H1 (cell line): Measurements from ENCODE around the gene UBA6. TPM values are rescaled to one million over a fixed set of nuclear protein-coding genes. Genes with fewer than 3 reads are reported as not detected.

Source experiments
- CTCF ChIA-PET: fragments of 300-600 bp; sonication (Branson Sonifier 250); formaldehyde crosslinking; loops from one replicate; lab custom pipeline; 2021; ENCODE audit not compliant: partially characterized antibody; lab: Charles Lee
- POLR2A ChIA-PET: fragments of 300-600 bp; sonication (Branson Sonifier 250); formaldehyde crosslinking; loops from one replicate; lab custom pipeline; 2021; ENCODE audit warnings: inconsistent platforms; ENCODE audit not compliant: partially characterized antibody; lab: Charles Lee
- DNase-seq, 2 experiments: peaks; one replicate each; pipeline versions ENCODE4 v3.0.0 to v3.0.0-alpha.2; 2010 to 2022; ENCODE audit warnings: low spot score in 2 of 2, low read depth in 1 of 2, mixed read lengths in 1 of 2
- FAIRE-seq: peaks from 2 replicates; lab custom pipeline; 2011; peaks lifted over from hg19 to GRCh38; lab: Jason Lieb, UNC
- H2AFZ ChIP-seq: 2 replicates; pipeline ENCODE4 v1.8.1; 2012; ENCODE audit warnings: low read length, inconsistent platforms
- H2AK5ac ChIP-seq: 2 replicates; pipeline ENCODE4 v1.6.1; 2013; ENCODE audit warnings: low read depth, low read length
- H2BK120ac ChIP-seq: replicated peaks from 2 replicates; pipeline ENCODE3; 2013; ENCODE audit warnings: low read depth, low read length, inconsistent platforms
- H2BK12ac ChIP-seq: 2 replicates; pipeline ENCODE4 v1.6.1; 2013; ENCODE audit warnings: low read depth, low read length
- H2BK15ac ChIP-seq: 2 replicates; pipeline ENCODE4 v1.6.1; 2013; ENCODE audit warnings: low read length
- H2BK20ac ChIP-seq: 2 replicates; pipeline ENCODE4 v1.6.1; 2013; ENCODE audit warnings: low read length
- H2BK5ac ChIP-seq: 2 replicates; pipeline ENCODE4 v1.6.1; 2013; ENCODE audit warnings: low read depth, low read length
- H3K14ac ChIP-seq: 2 replicates; pipeline ENCODE4 v1.6.1; 2013; ENCODE audit warnings: inconsistent platforms; ENCODE audit not compliant: insufficient read length
- H3K18ac ChIP-seq: 2 replicates; pipeline ENCODE4 v1.6.1; 2013; ENCODE audit warnings: low read length; ENCODE audit errors: extremely low read depth
- H3K23ac ChIP-seq: 2 replicates; pipeline ENCODE4 v1.6.1; 2013; ENCODE audit warnings: inconsistent platforms; ENCODE audit not compliant: insufficient read length
- H3K23me2 ChIP-seq: 2 replicates; pipeline ENCODE4 v1.6.1; 2013; ENCODE audit warnings: low read depth, low read length
- H3K27ac ChIP-seq: 2 replicates; pipeline ENCODE4 v1.6.1; 2011; ENCODE audit warnings: low read depth, low read length, inconsistent platforms
- H3K27me3 ChIP-seq, 4 experiments: replicated peaks in 1 of 4; 1 replicate in 1 of 4; 2 replicates in 3 of 4; pipeline versions ENCODE4 v1.6.1 to v1.8.1; 2011 to 2013; ENCODE audit warnings: low read length in 3 of 4, mild to moderate bottlenecking in 3 of 4, inconsistent platforms in 2 of 4, mixed read lengths in 2 of 4, moderate library complexity in 1 of 4; ENCODE audit not compliant: control insufficient read depth in 3 of 4, insufficient read depth in 3 of 4; ENCODE audit errors: extremely low read depth in 1 of 4
- H3K36me3 ChIP-seq, 4 experiments: 2 replicates each; pipeline versions ENCODE4 v1.6.1 to v1.8.1; 2011 to 2013; ENCODE audit warnings: mild to moderate bottlenecking in 4 of 4, low read length in 3 of 4, moderate library complexity in 2 of 4, control low read depth in 1 of 4, inconsistent platforms in 1 of 4; ENCODE audit not compliant: insufficient read depth in 4 of 4, control insufficient read depth in 2 of 4
- H3K4ac ChIP-seq: replicated peaks from 2 replicates; pipeline ENCODE3; 2013; ENCODE audit warnings: low read length, low read depth, mixed read lengths, inconsistent platforms; ENCODE audit not compliant: insufficient read length
- H3K4me1 ChIP-seq, 4 experiments: replicated peaks in 1 of 4; 1 replicate in 1 of 4; 2 replicates in 3 of 4; pipeline versions ENCODE4 v1.6.1 to v1.8.1; 2011 to 2013; ENCODE audit warnings: low read length in 3 of 4, inconsistent platforms in 2 of 4, mixed read lengths in 1 of 4; ENCODE audit not compliant: insufficient read depth in 4 of 4, control insufficient read depth in 3 of 4
- H3K4me2 ChIP-seq, 2 experiments: 2 replicates each; pipeline versions ENCODE4 v1.6.1 to v1.8.1; 2011 to 2013; ENCODE audit warnings: low read depth in 2 of 2, low read length in 2 of 2, control low read depth in 1 of 2, inconsistent platforms in 1 of 2, mild to moderate bottlenecking in 1 of 2; ENCODE audit not compliant: insufficient read depth in 1 of 2
- H3K4me3 ChIP-seq, 4 experiments: fragments of 200-600, 300-600 bp in 1 of 4; sonication (generic), shearing (Covaris generic), sonication (Bioruptor Twin) in 1 of 4; 2 replicates each; pipeline versions ENCODE4 v1.5.1 to v1.8.1; 2011 to 2016; ENCODE audit warnings: low read length in 4 of 4, low read depth in 3 of 4, control low read depth in 2 of 4, inconsistent platforms in 2 of 4, mild to moderate bottlenecking in 2 of 4, mixed read lengths in 1 of 4, moderate library complexity in 1 of 4; ENCODE audit not compliant: insufficient read depth in 2 of 4; ENCODE audit errors: extremely low read depth in 1 of 4
- H3K56ac ChIP-seq: replicated peaks from 2 replicates; pipeline ENCODE3; 2013; ENCODE audit warnings: low read depth, mild to moderate bottlenecking, mixed read lengths, low read length, inconsistent platforms; ENCODE audit not compliant: insufficient read length
- H3K79me1 ChIP-seq: 2 replicates; pipeline ENCODE4 v1.6.1; 2013; ENCODE audit warnings: low read depth, low read length, control low read depth
- H3K79me2 ChIP-seq, 2 experiments: 2 replicates each; pipeline versions ENCODE4 v1.6.1 to v1.8.1; 2012 to 2013; ENCODE audit warnings: low read length in 2 of 2, mild to moderate bottlenecking in 2 of 2, inconsistent platforms in 1 of 2; ENCODE audit not compliant: insufficient read depth in 2 of 2, control insufficient read depth in 1 of 2
- H3K9ac ChIP-seq, 4 experiments: replicated peaks in 1 of 4; 1 replicate in 1 of 4; 2 replicates in 3 of 4; pipeline versions ENCODE4 v1.6.1 to v1.8.1; 2011 to 2013; ENCODE audit warnings: low read depth in 3 of 4, low read length in 3 of 4, control low read depth in 2 of 4, mild to moderate bottlenecking in 2 of 4, moderate library complexity in 2 of 4, inconsistent platforms in 1 of 4; ENCODE audit errors: extremely low read depth in 1 of 4
- H3K9me3 ChIP-seq, 2 experiments: 2 replicates each; pipeline versions ENCODE4 v1.6.1 to v1.8.1; 2012 to 2013; ENCODE audit warnings: mild to moderate bottlenecking in 2 of 2, moderate library complexity in 2 of 2, control low read depth in 1 of 2, inconsistent platforms in 1 of 2, low read depth in 1 of 2, low read length in 1 of 2, mixed read lengths in 1 of 2; ENCODE audit not compliant: insufficient read depth in 2 of 2
- H4K20me1 ChIP-seq, 2 experiments: replicated peaks in 1 of 2; 2 replicates each; pipeline versions ENCODE3 to v1.8.1; 2011 to 2013; ENCODE audit warnings: inconsistent platforms in 2 of 2, low read length in 2 of 2, mild to moderate bottlenecking in 1 of 2; ENCODE audit not compliant: insufficient read depth in 2 of 2, control insufficient read depth in 1 of 2
- H4K5ac ChIP-seq: 2 replicates; pipeline ENCODE4 v1.6.1; 2013; ENCODE audit warnings: low read length, low read depth, mixed read lengths, inconsistent platforms; ENCODE audit not compliant: insufficient read length
- H4K8ac ChIP-seq: 2 replicates; pipeline ENCODE4 v1.8.0; 2013; ENCODE audit warnings: mild to moderate bottlenecking, moderate library complexity, low read length, inconsistent platforms; ENCODE audit not compliant: insufficient read depth; ENCODE audit errors: extremely low read depth
- H4K91ac ChIP-seq: replicated peaks from 2 replicates; pipeline ENCODE3; 2013; ENCODE audit warnings: low read length, mixed read lengths, inconsistent platforms; ENCODE audit not compliant: insufficient read length
- CBX8 ChIP-seq: fragments of 300-800, 300-1000 bp; sonication (generic); IDR thresholded peaks from 2 replicates; pipeline ENCODE4 v1.7.1; 2016; ENCODE audit warnings: low read depth, low read length, borderline replicate concordance
- CTCF ChIP-seq, 3 experiments: IDR thresholded peaks; 1 replicate in 2 of 3; 2 replicates in 1 of 3; pipeline versions ENCODE4 v1.5.1 to v1.6.1; 2011; ENCODE audit warnings: low read length in 3 of 3, mild to moderate bottlenecking in 3 of 3, inconsistent platforms in 2 of 3, low read depth in 1 of 3, moderate library complexity in 1 of 3; ENCODE audit not compliant: insufficient read depth in 1 of 3; ENCODE audit errors: control extremely low read depth in 1 of 3
- EZH2 ChIP-seq: fragments of 200-600 bp; sonication (generic); IDR thresholded peaks from 2 replicates; pipeline ENCODE4 v1.7.1; 2012; ENCODE audit warnings: low read depth, mild to moderate bottlenecking, moderate library complexity, low read length, inconsistent platforms; ENCODE audit not compliant: severe bottlenecking
- GTF2F1 ChIP-seq: IDR thresholded peaks from 2 replicates; pipeline ENCODE4 v1.6.1; 2012; ENCODE audit warnings: low read depth, low read length, improper control_type of control experiment, borderline replicate concordance
- NRF1 ChIP-seq: IDR thresholded peaks from 2 replicates; pipeline ENCODE4 v1.6.1; 2011; ENCODE audit warnings: mild to moderate bottlenecking, low read depth, low read length, improper control_type of control experiment
- POU5F1 ChIP-seq: IDR thresholded peaks from 2 replicates; pipeline ENCODE4 v1.6.1; 2011; ENCODE audit warnings: low read depth, mild to moderate bottlenecking, low read length, moderate library complexity
- RXRA ChIP-seq: IDR thresholded peaks from 2 replicates; pipeline ENCODE4 v1.6.1; 2011; ENCODE audit warnings: low read depth, mild to moderate bottlenecking, low read length, moderate library complexity; ENCODE audit not compliant: insufficient read depth
- SP4 ChIP-seq: IDR thresholded peaks from 2 replicates; pipeline ENCODE4 v1.6.1; 2012; ENCODE audit warnings: low read length, inconsistent platforms
- TEAD4 ChIP-seq: IDR thresholded peaks from 2 replicates; pipeline ENCODE4 v1.6.1; 2012; ENCODE audit warnings: low read depth, low read length, inconsistent platforms, mixed read lengths
- YY1 ChIP-seq: IDR thresholded peaks from 2 replicates; pipeline ENCODE4 v1.6.1; 2011; ENCODE audit warnings: low read depth, mild to moderate bottlenecking, low read length
- WGBS, 2 experiments: shearing (Covaris generic) in 1 of 2; methylation state at CpG; one replicate each; pipeline versions ENCODE4 v1.1.6 to v1.1.7; 2013 to 2015; ENCODE audit warnings: low lambda C conversion rate in 2 of 2, mixed read lengths in 2 of 2, inconsistent platforms in 1 of 2, low coverage in 1 of 2, missing lambda C conversion rate in 1 of 2; ENCODE audit not compliant: insufficient replicate concordance in 2 of 2, insufficient coverage in 1 of 2, insufficient read length in 1 of 2; ENCODE audit errors: extremely low coverage in 1 of 2, missing lambda C conversion rate in 1 of 2; 5-methylcytosine and 5-hydroxymethylcytosine counted together
- polyA plus RNA-seq, 7 experiments: library from polyadenylated mRNA; depleted of rRNA in 3 of 7; stranded (reverse) in 5 of 7; unstranded in 2 of 7; fragments of >200 nt in 5 of 7; fragments of 200-250 nt in 2 of 7; gene quantifications; 1 replicate in 5 of 7; 2 replicates in 1 of 7; 4 replicates in 1 of 7; pipeline versions ENCODE4 v1.2.1 to v1.2.3, GENCODE V29; 2011 to 2013; ENCODE audit warnings: missing spikeins in 2 of 7, mixed read lengths in 2 of 7
- total RNA-seq: library from RNA; stranded (reverse); fragmentation: NEBNext Ultra II Directional; extraction: Animal tissue kit (Norgen Biotek cat#: 25700); gene quantifications from 2 replicates; pipeline ENCODE4 v1.2.1, GENCODE V29; 2021
- TF ChIP-seq, protein P1 (sequence below): IDR thresholded peaks from 2 replicates; pipeline ENCODE4 v1.6.1; 2011; ENCODE audit warnings: low read depth, mild to moderate bottlenecking, low read length; ENCODE audit not compliant: insufficient read depth

UBA6 gene
- total and polyA plus RNA-seq, 2 of the 8 experiments (the other 6 are each of a cell fraction or from before 2014, with no cell fraction given) = 17.4 to 74.3 TPM

GRCh38 chr4:67674098-67674497 lies 26.9 kb downstream of the UBA6 start:
- H2BK15ac ChIP-seq = no peak overlapping the region
- no peak overlapping the region for H3K23ac ChIP-seq
- H4K91ac ChIP-seq = no peak overlapping the region
- H2BK12ac ChIP-seq = no peak overlapping the region
- peaks cover 7 to 64% (median 26%) of the 10 kb centered on the region in 4 experiments for H3K36me3 ChIP-seq
- no peak overlapping the region for H3K27ac ChIP-seq
- H3K27me3 ChIP-seq = no peaks in the 10 kb centered on the region
- H4K5ac ChIP-seq = no peak overlapping the region
- no peak overlapping the region for H3K18ac ChIP-seq
- POLR2A ChIA-PET = no interaction called here
- no peak overlapping the region for H3K14ac ChIP-seq
- H2BK5ac ChIP-seq = no peak overlapping the region
- no peak overlapping the region for H3K4me2 ChIP-seq
- no peak overlapping the region for H2BK20ac ChIP-seq
- FAIRE-seq (no peak), DNase-seq (no peak)
- H3K9me3 ChIP-seq = no peaks in the 10 kb centered on the region
- H4K8ac ChIP-seq = no peak overlapping the region
- H3K79me2 ChIP-seq = no peaks in the 10 kb centered on the region
- H4K20me1 ChIP-seq = no peaks in the 10 kb centered on the region
- no peak overlapping the region for H3K9ac ChIP-seq
- H3K56ac ChIP-seq = no peak overlapping the region
- 97% methylated on average over 2 of the region's 2 CpGs; no CpG with 5 or more reads in 1 of the 2 experiments for WGBS, 2 experiments
- H2AK5ac ChIP-seq = no peak overlapping the region
- H3K4me1 ChIP-seq = no peaks in the 10 kb centered on the region
- CTCF ChIA-PET = interaction anchor here (0.8 to 1.4 kb wide), 5 partner anchors 16 to 131 kb away, joined by 3 to 4 read pairs (median 3); no protein-coding TSS in a partner anchor
- no peaks in the 10 kb centered on the region for H3K79me1 ChIP-seq
- no peaks in the 10 kb centered on the region for H3K23me2 ChIP-seq
- no peak overlapping the region for H3K4ac ChIP-seq
- no peak overlapping the region for H2AFZ ChIP-seq
- H2BK120ac ChIP-seq = no peak overlapping the region
- no peak overlapping the region for H3K4me3 ChIP-seq
- no peak for TF ChIP-seq EZH2
- TF ChIP-seq TEAD4 = peak; percentile 41; the same call in 1 of the 2 replicates
- no peak for TF ChIP-seq CBX8
- TF ChIP-seq YY1 = no peak
- no peak for TF ChIP-seq POU5F1
- peak in 1 of 3 experiments; percentile 7; a peak in 1 of 4 replicates for TF ChIP-seq CTCF (IDR thresholded peaks at IDR 0.05; ENCODE audit: control extremely low read depth in 1 of 3, insufficient read depth in 1 of 3, low read depth in 1 of 3, low read length in 3 of 3)
- no peak for TF ChIP-seq NRF1
- TF ChIP-seq RXRA = no peak
- TF ChIP-seq, protein P1, sequence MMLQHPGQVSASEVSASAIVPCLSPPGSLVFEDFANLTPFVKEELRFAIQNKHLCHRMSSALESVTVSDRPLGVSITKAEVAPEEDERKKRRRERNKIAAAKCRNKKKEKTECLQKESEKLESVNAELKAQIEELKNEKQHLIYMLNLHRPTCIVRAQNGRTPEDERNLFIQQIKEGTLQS = no peak
- TF ChIP-seq GTF2F1 = no peak
- TF ChIP-seq SP4 = no peak
